GM23338 (cell line): ENCODE measurements around the gene PALMD. TPM values are rescaled to one million over a fixed set of nuclear protein-coding genes. Genes with fewer than 3 reads are reported as not detected.

Experiments
- ATAC-seq: fragments of 200-7000 bp; cut with Tn5 transposase; 3 replicates; pipeline ENCODE4 v1.9.1; 2020
- DNase-seq: peaks from one replicate; pipeline ENCODE4 v3.0.0-alpha.2; 2015; ENCODE audit warnings: low spot score
- H2AFZ ChIP-seq: fragments of 200-600 bp; sonication (generic); 2 replicates; pipeline ENCODE4 v1.8.0; 2016; ENCODE audit warnings: antibody characterized with exemption, mild to moderate bottlenecking, moderate library complexity
- H3F3A ChIP-seq: fragments of 200-600 bp; sonication (generic); replicated peaks from 2 replicates; pipeline ENCODE4 v1.8.0; 2017; ENCODE audit warnings: antibody characterized with exemption, mixed run types, low read depth
- H3K27ac ChIP-seq: fragments of 200-600 bp; sonication (generic); 2 replicates; pipeline ENCODE4 v1.6.1; 2016; ENCODE audit warnings: low read depth
- H3K27me3 ChIP-seq: fragments of 200-600 bp; sonication (generic); 2 replicates; pipeline ENCODE4 v1.8.0; 2016; ENCODE audit warnings: mild to moderate bottlenecking, mixed run types, moderate library complexity; ENCODE audit not compliant: insufficient read depth
- H3K36me3 ChIP-seq: fragments of 200-600 bp; sonication (generic); 2 replicates; pipeline ENCODE4 v1.8.0; 2016; ENCODE audit warnings: mild to moderate bottlenecking; ENCODE audit not compliant: insufficient read depth
- H3K4me1 ChIP-seq: fragments of 200-600 bp; sonication (generic); 2 replicates; pipeline ENCODE4 v1.8.0; 2016; ENCODE audit warnings: mild to moderate bottlenecking, moderate library complexity; ENCODE audit not compliant: insufficient read depth
- H3K4me2 ChIP-seq: fragments of 200-600 bp; sonication (generic); 2 replicates; pipeline ENCODE4 v1.7.1; 2017; ENCODE audit warnings: mixed run types
- H3K4me3 ChIP-seq: fragments of 200-600 bp; sonication (generic); 2 replicates; pipeline ENCODE4 v1.6.1; 2016; ENCODE audit warnings: mixed run types
- H3K79me2 ChIP-seq: fragments of 200-600 bp; sonication (generic); replicated peaks from 2 replicates; pipeline ENCODE4 v1.8.0; 2017; ENCODE audit warnings: mild to moderate bottlenecking; ENCODE audit not compliant: insufficient read depth
- H3K9me2 ChIP-seq: fragments of 200-600 bp; sonication (generic); 2 replicates; pipeline ENCODE4 v1.8.0; 2017; ENCODE audit not compliant: insufficient read depth
- H4K20me1 ChIP-seq: fragments of 200-600 bp; sonication (generic); replicated peaks from 2 replicates; pipeline ENCODE4 v1.8.0; 2017; ENCODE audit warnings: mild to moderate bottlenecking; ENCODE audit not compliant: insufficient read depth
- H3K27ac Mint-ChIP-seq: 2 replicates; pipeline ENCODE4 v1.8.0; 2020; ENCODE audit warnings: inconsistent platforms, mild to moderate bottlenecking, moderate library complexity, mixed read lengths
- H3K27me3 Mint-ChIP-seq: 3 replicates; pipeline ENCODE4 v1.8.0; 2022; ENCODE audit warnings: low read depth, mild to moderate bottlenecking, moderate library complexity, mixed read lengths, inconsistent platforms; ENCODE audit not compliant: insufficient read depth, poor library complexity
- H3K36me3 Mint-ChIP-seq: 3 replicates; pipeline ENCODE4 v1.8.0; 2021; ENCODE audit warnings: low read depth, mild to moderate bottlenecking, inconsistent platforms, moderate library complexity, mixed read lengths
- H3K4me1 Mint-ChIP-seq: 3 replicates; pipeline ENCODE4 v1.8.0; 2020; ENCODE audit warnings: mild to moderate bottlenecking, inconsistent platforms, mixed read lengths
- H3K4me3 Mint-ChIP-seq: 3 replicates; pipeline ENCODE4 v1.8.0; 2021; ENCODE audit warnings: moderate library complexity, mild to moderate bottlenecking, inconsistent platforms, mixed read lengths
- H3K9me3 Mint-ChIP-seq: 3 replicates; pipeline ENCODE4 v1.8.0; 2020; ENCODE audit warnings: moderate library complexity, mild to moderate bottlenecking, inconsistent platforms, mixed read lengths
- CREB1 ChIP-seq: fragments of 250-450 bp; sonication (Bioruptor Pico); IDR thresholded peaks from 2 replicates; pipeline ENCODE4 v1.5.0; 2020; ENCODE audit warnings: low read depth, mild to moderate bottlenecking, moderate library complexity
- EZH2 ChIP-seq: fragments of 200-600 bp; sonication (generic); IDR thresholded peaks from one replicate; pipeline ENCODE4 v1.8.0; 2017; ENCODE audit warnings: antibody characterized with exemption, mild to moderate bottlenecking, low read depth; ENCODE audit not compliant: unreplicated experiment
- EZH2phosphoT487 ChIP-seq: fragments of 200-600 bp; sonication (generic); IDR thresholded peaks from one replicate; pipeline ENCODE4 v1.8.1; 2018; ENCODE audit warnings: antibody characterized with exemption; ENCODE audit not compliant: unreplicated experiment
- JUNB ChIP-seq: IDR thresholded peaks from one replicate; pipeline ENCODE4 v1.6.1; 2016; ENCODE audit warnings: antibody characterized with exemption; ENCODE audit not compliant: unreplicated experiment
- NANOG ChIP-seq: IDR thresholded peaks from 2 replicates; pipeline ENCODE4 v1.6.1; 2016; ENCODE audit warnings: antibody characterized with exemption, borderline replicate concordance
- POLR2AphosphoS5 ChIP-seq: IDR thresholded peaks from 2 replicates; pipeline ENCODE4 v1.6.1; 2016; ENCODE audit warnings: antibody characterized with exemption, low read depth
- STAT1 ChIP-seq: IDR thresholded peaks from one replicate; pipeline ENCODE4 v1.6.1; 2016; ENCODE audit warnings: antibody characterized with exemption; ENCODE audit not compliant: unreplicated experiment
- ZNF114 ChIP-seq: fragments of 250-450 bp; sonication (Bioruptor Pico); IDR thresholded peaks from 2 replicates; pipeline ENCODE4 v1.5.0; 2020; ENCODE audit warnings: mild to moderate bottlenecking, moderate library complexity
- ZNF331 ChIP-seq: fragments of 250-450 bp; sonication (Bioruptor Pico); IDR thresholded peaks from 2 replicates; pipeline ENCODE4 v1.5.0; 2020; ENCODE audit warnings: low read depth, mild to moderate bottlenecking, moderate library complexity
- polyA plus RNA-seq: library from polyadenylated mRNA; unstranded; fragments of >200 nt; fragmentation: Nextera tagmentation; extraction: Ambion mirVana; gene quantifications from 2 replicates; pipeline ENCODE4 v1.2.1, GENCODE V29; 2016
- total RNA-seq: library from RNA; depleted of rRNA; stranded (reverse); fragments of >200 nt; shearing (Covaris generic); gene quantifications from 2 replicates; pipeline ENCODE4 v1.2.3, GENCODE V29; 2014
- TF ChIP-seq, protein P1 (sequence below): IDR thresholded peaks from one replicate; pipeline ENCODE4 v1.6.1; 2018; ENCODE audit warnings: antibody characterized with exemption; ENCODE audit not compliant: unreplicated experiment
- TF ChIP-seq, protein P2 (sequence below): fragments of 250-450 bp; sonication (Bioruptor Pico); IDR thresholded peaks from 2 replicates; pipeline ENCODE4 v1.5.0; 2020; ENCODE audit warnings: mild to moderate bottlenecking, moderate library complexity

Gene PALMD
- total and polyA plus RNA-seq, 2 experiments from 2014 or later: not detected

DNA sequence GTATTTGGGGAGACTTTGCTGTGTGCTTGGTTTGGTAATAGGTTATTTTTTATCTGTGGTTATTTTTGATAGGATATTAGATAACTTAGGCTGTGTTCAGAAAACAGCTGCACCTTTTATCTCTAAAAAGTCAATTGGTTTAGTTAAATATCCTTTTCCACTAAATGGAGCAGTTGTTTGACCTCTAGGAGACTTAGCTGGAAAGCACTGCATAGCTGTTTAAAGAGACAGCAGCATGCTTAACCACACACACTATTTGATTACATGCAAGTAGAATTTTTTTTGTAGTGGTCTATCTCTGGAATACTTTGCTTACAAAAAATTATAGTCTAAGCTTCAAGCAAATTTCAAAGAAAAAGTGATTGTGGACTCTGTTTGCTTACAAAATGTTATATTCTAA is 6.5 kb upstream of the PALMD start (continued):
- TF ChIP-seq NANOG (no peak), ZNF331 (CRISPR knock-in tag) (no peak), JUNB (no peak), ZNF114 (no peak), POLR2AphosphoS5 (no peak), EZH2phosphoT487 (no peak)
- TF ChIP-seq, protein P1, sequence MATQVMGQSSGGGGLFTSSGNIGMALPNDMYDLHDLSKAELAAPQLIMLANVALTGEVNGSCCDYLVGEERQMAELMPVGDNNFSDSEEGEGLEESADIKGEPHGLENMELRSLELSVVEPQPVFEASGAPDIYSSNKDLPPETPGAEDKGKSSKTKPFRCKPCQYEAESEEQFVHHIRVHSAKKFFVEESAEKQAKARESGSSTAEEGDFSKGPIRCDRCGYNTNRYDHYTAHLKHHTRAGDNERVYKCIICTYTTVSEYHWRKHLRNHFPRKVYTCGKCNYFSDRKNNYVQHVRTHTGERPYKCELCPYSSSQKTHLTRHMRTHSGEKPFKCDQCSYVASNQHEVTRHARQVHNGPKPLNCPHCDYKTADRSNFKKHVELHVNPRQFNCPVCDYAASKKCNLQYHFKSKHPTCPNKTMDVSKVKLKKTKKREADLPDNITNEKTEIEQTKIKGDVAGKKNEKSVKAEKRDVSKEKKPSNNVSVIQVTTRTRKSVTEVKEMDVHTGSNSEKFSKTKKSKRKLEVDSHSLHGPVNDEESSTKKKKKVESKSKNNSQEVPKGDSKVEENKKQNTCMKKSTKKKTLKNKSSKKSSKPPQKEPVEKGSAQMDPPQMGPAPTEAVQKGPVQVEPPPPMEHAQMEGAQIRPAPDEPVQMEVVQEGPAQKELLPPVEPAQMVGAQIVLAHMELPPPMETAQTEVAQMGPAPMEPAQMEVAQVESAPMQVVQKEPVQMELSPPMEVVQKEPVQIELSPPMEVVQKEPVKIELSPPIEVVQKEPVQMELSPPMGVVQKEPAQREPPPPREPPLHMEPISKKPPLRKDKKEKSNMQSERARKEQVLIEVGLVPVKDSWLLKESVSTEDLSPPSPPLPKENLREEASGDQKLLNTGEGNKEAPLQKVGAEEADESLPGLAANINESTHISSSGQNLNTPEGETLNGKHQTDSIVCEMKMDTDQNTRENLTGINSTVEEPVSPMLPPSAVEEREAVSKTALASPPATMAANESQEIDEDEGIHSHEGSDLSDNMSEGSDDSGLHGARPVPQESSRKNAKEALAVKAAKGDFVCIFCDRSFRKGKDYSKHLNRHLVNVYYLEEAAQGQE: no peak

DNA sequence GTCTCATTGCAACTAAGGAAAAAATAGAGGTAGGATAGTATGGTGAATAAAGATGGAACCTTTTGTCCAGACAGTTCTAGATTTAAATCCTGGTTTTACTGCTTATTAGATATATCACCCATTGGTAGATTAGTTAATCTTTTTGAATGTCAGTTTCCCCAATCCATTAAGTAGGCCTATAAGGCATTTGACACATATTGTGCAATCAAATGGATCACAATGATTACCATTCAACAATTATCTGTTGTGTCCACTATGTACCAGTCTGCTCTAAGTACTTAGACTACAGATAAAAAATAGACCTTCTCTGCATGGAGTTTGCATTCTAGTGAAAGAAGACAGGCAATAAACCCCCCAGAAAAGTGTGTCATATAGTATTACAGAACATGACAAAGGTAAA is 6.0 kb upstream of the PALMD start:
- H3K27ac Mint-ChIP-seq: no peak overlapping the region
- no peak for DNase-seq
- no peaks in the 10 kb centered on the region for H3K79me2 ChIP-seq
- H3K4me3 Mint-ChIP-seq: no peak overlapping the region
- no peaks in the 10 kb centered on the region for H4K20me1 ChIP-seq
- H3K27ac ChIP-seq: no peak overlapping the region
- H3K4me1 Mint-ChIP-seq: peaks cover 11% of the 10 kb centered on the region; the same call in 2 of the 3 replicates
- H3K4me3 ChIP-seq: no peak overlapping the region
- no peak overlapping the region for H2AFZ ChIP-seq
- H3K27me3 ChIP-seq: no peaks in the 10 kb centered on the region
- H3K27me3 Mint-ChIP-seq: no peaks in the 10 kb centered on the region
- H3K36me3 Mint-ChIP-seq: no peaks in the 10 kb centered on the region
- no peaks in the 10 kb centered on the region for H3F3A ChIP-seq
- H3K4me2 ChIP-seq: no peak overlapping the region
- no peaks in the 10 kb centered on the region for H3K9me3 Mint-ChIP-seq
- H3K9me2 ChIP-seq: no peaks in the 10 kb centered on the region
- no peaks in the 10 kb centered on the region for H3K36me3 ChIP-seq
- H3K4me1 ChIP-seq: no peaks in the 10 kb centered on the region
- ATAC-seq: no peak
- no peak for TF ChIP-seq ZNF114
- TF ChIP-seq STAT1: no peak
- no peak for TF ChIP-seq EZH2phosphoT487
- TF ChIP-seq ZNF331 (CRISPR knock-in tag): no peak
- no peak for TF ChIP-seq JUNB
- TF ChIP-seq NANOG: no peak
- no peak for TF ChIP-seq CREB1 (CRISPR knock-in tag)
- no peak for TF ChIP-seq EZH2
- TF ChIP-seq, protein P1: no peak
- no peak for TF ChIP-seq POLR2AphosphoS5
- TF ChIP-seq, protein P2, sequence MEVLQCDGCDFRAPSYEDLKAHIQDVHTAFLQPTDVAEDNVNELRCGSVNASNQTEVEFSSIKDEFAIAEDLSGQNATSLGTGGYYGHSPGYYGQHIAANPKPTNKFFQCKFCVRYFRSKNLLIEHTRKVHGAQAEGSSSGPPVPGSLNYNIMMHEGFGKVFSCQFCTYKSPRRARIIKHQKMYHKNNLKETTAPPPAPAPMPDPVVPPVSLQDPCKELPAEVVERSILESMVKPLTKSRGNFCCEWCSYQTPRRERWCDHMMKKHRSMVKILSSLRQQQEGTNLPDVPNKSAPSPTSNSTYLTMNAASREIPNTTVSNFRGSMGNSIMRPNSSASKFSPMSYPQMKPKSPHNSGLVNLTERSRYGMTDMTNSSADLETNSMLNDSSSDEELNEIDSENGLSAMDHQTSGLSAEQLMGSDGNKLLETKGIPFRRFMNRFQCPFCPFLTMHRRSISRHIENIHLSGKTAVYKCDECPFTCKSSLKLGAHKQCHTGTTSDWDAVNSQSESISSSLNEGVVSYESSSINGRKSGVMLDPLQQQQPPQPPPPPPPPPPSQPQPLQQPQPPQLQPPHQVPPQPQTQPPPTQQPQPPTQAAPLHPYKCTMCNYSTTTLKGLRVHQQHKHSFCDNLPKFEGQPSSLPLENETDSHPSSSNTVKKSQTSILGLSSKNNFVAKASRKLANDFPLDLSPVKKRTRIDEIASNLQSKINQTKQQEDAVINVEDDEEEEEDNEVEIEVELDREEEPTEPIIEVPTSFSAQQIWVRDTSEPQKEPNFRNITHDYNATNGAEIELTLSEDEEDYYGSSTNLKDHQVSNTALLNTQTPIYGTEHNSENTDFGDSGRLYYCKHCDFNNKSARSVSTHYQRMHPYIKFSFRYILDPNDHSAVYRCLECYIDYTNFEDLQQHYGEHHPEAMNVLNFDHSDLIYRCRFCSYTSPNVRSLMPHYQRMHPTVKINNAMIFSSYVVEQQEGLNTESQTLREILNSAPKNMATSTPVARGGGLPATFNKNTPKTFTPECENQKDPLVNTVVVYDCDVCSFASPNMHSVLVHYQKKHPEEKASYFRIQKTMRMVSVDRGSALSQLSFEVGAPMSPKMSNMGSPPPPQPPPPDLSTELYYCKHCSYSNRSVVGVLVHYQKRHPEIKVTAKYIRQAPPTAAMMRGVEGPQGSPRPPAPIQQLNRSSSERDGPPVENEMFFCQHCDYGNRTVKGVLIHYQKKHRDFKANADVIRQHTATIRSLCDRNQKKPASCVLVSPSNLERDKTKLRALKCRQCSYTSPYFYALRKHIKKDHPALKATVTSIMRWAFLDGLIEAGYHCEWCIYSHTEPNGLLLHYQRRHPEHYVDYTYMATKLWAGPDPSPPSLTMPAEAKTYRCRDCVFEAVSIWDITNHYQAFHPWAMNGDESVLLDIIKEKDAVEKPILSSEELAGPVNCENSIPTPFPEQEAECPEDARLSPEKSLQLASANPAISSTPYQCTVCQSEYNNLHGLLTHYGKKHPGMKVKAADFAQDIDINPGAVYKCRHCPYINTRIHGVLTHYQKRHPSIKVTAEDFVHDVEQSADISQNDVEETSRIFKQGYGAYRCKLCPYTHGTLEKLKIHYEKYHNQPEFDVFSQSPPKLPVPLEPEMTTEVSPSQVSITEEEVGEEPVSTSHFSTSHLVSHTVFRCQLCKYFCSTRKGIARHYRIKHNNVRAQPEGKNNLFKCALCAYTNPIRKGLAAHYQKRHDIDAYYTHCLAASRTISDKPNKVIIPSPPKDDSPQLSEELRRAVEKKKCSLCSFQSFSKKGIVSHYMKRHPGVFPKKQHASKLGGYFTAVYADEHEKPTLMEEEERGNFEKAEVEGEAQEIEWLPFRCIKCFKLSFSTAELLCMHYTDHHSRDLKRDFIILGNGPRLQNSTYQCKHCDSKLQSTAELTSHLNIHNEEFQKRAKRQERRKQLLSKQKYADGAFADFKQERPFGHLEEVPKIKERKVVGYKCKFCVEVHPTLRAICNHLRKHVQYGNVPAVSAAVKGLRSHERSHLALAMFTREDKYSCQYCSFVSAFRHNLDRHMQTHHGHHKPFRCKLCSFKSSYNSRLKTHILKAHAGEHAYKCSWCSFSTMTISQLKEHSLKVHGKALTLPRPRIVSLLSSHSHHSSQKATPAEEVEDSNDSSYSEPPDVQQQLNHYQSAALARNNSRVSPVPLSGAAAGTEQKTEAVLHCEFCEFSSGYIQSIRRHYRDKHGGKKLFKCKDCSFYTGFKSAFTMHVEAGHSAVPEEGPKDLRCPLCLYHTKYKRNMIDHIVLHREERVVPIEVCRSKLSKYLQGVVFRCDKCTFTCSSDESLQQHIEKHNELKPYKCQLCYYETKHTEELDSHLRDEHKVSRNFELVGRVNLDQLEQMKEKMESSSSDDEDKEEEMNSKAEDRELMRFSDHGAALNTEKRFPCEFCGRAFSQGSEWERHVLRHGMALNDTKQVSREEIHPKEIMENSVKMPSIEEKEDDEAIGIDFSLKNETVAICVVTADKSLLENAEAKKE (CRISPR knock-in tag): no peak
